WTC11 (cell line): ENCODE results near the gene PHTF2. TPM values are rescaled to one million over a fixed set of nuclear protein-coding genes. Genes with fewer than 3 reads are reported as not detected.
A peak's percentile ranks its signal among the peaks of the same experiment; 100 is the strongest.

ENCODE experiments used
- AR ChIP-seq: fragments of 250-450 bp; sonication (Bioruptor Pico); IDR thresholded peaks from 2 replicates; pipeline ENCODE4 v1.9.0; 2021; ENCODE audit warnings: mild to moderate bottlenecking
- ATF1 ChIP-seq: sonication (generic); formaldehyde crosslinking; IDR thresholded peaks from 2 replicates; pipeline ENCODE4 v1.8.1; 2023; ENCODE audit warnings: mild to moderate bottlenecking, moderate library complexity, missing genetic modification reagents
- CTCF ChIP-seq: fragments of 200-600 bp; IDR thresholded peaks from 2 replicates; pipeline ENCODE4 v1.8.0; 2022; ENCODE audit warnings: antibody characterized with exemption
- E2F5 ChIP-seq: sonication (generic); formaldehyde crosslinking; IDR thresholded peaks from 2 replicates; pipeline ENCODE4 v1.8.1; 2022; ENCODE audit warnings: mild to moderate bottlenecking, moderate library complexity, missing genetic modification reagents
- EMX1 ChIP-seq: fragments of 250-450 bp; sonication (Bioruptor Pico); IDR thresholded peaks from 2 replicates; pipeline ENCODE4 v1.8.0; 2021; ENCODE audit warnings: mild to moderate bottlenecking
- ESRRA ChIP-seq: sonication (generic); formaldehyde crosslinking; IDR thresholded peaks from 2 replicates; pipeline ENCODE4 v1.8.1; 2022; ENCODE audit warnings: mild to moderate bottlenecking, missing genetic modification reagents, borderline replicate concordance
- FOXP4 ChIP-seq: sonication (generic); formaldehyde crosslinking; IDR thresholded peaks from 2 replicates; pipeline ENCODE4 v1.8.0; 2022; ENCODE audit warnings: mild to moderate bottlenecking, missing genetic modification reagents
- GABPB1 ChIP-seq: sonication (generic); formaldehyde crosslinking; IDR thresholded peaks from 2 replicates; pipeline ENCODE4 v1.8.1; 2023; ENCODE audit warnings: mild to moderate bottlenecking, missing genetic modification reagents
- HMGA2 ChIP-seq: fragments of 250-450 bp; sonication (Bioruptor Pico); IDR thresholded peaks from 2 replicates; pipeline ENCODE4 v1.4.0; 2021; ENCODE audit warnings: mild to moderate bottlenecking, moderate library complexity
- JAZF1 ChIP-seq: fragments of 250-450 bp; sonication (Bioruptor Pico); IDR thresholded peaks from 2 replicates; pipeline ENCODE4 v1.9.0; 2021; ENCODE audit warnings: moderate library complexity, mild to moderate bottlenecking, inconsistent platforms
- NFE2L1 ChIP-seq: sonication (generic); formaldehyde crosslinking; IDR thresholded peaks from 2 replicates; pipeline ENCODE4 v1.8.1; 2023; ENCODE audit warnings: missing genetic modification reagents
- NR2C2 ChIP-seq: sonication (generic); formaldehyde crosslinking; IDR thresholded peaks from 2 replicates; pipeline ENCODE4 v1.8.0; 2022; ENCODE audit warnings: mild to moderate bottlenecking, missing genetic modification reagents
- OVOL2 ChIP-seq: fragments of 250-450 bp; sonication (Bioruptor Pico); IDR thresholded peaks from 2 replicates; pipeline ENCODE4 v1.9.0; 2021; ENCODE audit warnings: mild to moderate bottlenecking, borderline replicate concordance
- SMAD4 ChIP-seq: sonication (generic); formaldehyde crosslinking; IDR thresholded peaks from 2 replicates; pipeline ENCODE4 v1.8.0; 2022; ENCODE audit warnings: mild to moderate bottlenecking, missing genetic modification reagents
- SOX15 ChIP-seq: fragments of 250-450 bp; sonication (Bioruptor Pico); IDR thresholded peaks from 2 replicates; pipeline ENCODE4 v1.9.0; 2021; ENCODE audit warnings: mild to moderate bottlenecking
- TCF7 ChIP-seq: sonication (generic); formaldehyde crosslinking; IDR thresholded peaks from 2 replicates; pipeline ENCODE4 v1.8.0; 2022; ENCODE audit warnings: mild to moderate bottlenecking, low read depth, missing genetic modification reagents, moderate library complexity
- TEAD1 ChIP-seq: sonication (generic); formaldehyde crosslinking; IDR thresholded peaks from 2 replicates; pipeline ENCODE4 v1.8.0; 2022; ENCODE audit warnings: mild to moderate bottlenecking, missing genetic modification reagents
- TEAD4 ChIP-seq: sonication (generic); formaldehyde crosslinking; IDR thresholded peaks from 2 replicates; pipeline ENCODE4 v1.8.0; 2022; ENCODE audit warnings: mild to moderate bottlenecking, missing genetic modification reagents
- USF1 ChIP-seq: sonication (generic); formaldehyde crosslinking; IDR thresholded peaks from 2 replicates; pipeline ENCODE4 v1.8.0; 2022; ENCODE audit warnings: mild to moderate bottlenecking, missing genetic modification reagents
- ZBTB21 ChIP-seq: sonication (generic); formaldehyde crosslinking; IDR thresholded peaks from 2 replicates; pipeline ENCODE4 v1.8.1; 2023; ENCODE audit warnings: mild to moderate bottlenecking, missing genetic modification reagents, borderline replicate concordance
- ZNF232 ChIP-seq: sonication (generic); formaldehyde crosslinking; IDR thresholded peaks from 2 replicates; pipeline ENCODE4 v1.8.0; 2022; ENCODE audit warnings: mild to moderate bottlenecking, missing genetic modification reagents
- ZNF423 ChIP-seq: fragments of 250-450 bp; sonication (Bioruptor Pico); IDR thresholded peaks from 2 replicates; pipeline ENCODE4 v2.1.2; 2022; ENCODE audit warnings: mild to moderate bottlenecking, moderate library complexity
- total RNA-seq: library from RNA; stranded (reverse); gene quantifications from 3 replicates; pipeline ENCODE4 v1.2.3, GENCODE V29; 2021
- TF ChIP-seq, protein P1 (sequence below): sonication (generic); formaldehyde crosslinking; IDR thresholded peaks from 2 replicates; pipeline ENCODE4 v1.8.1; 2023; ENCODE audit warnings: mild to moderate bottlenecking, missing genetic modification reagents
- TF ChIP-seq, protein P2 (sequence below): sonication (generic); formaldehyde crosslinking; IDR thresholded peaks from 2 replicates; pipeline ENCODE4 v1.8.0; 2023; ENCODE audit warnings: mild to moderate bottlenecking, missing genetic modification reagents
- TF ChIP-seq, protein P3 (sequence below): fragments of 250-450 bp; sonication (Bioruptor Pico); conservative IDR thresholded peaks from 2 replicates; pipeline ENCODE4 v1.9.0; 2021; ENCODE audit warnings: mild to moderate bottlenecking

The PHTF2 gene
- total RNA-seq, 1 experiment from 2014 or later = 17.9 TPM

DNA sequence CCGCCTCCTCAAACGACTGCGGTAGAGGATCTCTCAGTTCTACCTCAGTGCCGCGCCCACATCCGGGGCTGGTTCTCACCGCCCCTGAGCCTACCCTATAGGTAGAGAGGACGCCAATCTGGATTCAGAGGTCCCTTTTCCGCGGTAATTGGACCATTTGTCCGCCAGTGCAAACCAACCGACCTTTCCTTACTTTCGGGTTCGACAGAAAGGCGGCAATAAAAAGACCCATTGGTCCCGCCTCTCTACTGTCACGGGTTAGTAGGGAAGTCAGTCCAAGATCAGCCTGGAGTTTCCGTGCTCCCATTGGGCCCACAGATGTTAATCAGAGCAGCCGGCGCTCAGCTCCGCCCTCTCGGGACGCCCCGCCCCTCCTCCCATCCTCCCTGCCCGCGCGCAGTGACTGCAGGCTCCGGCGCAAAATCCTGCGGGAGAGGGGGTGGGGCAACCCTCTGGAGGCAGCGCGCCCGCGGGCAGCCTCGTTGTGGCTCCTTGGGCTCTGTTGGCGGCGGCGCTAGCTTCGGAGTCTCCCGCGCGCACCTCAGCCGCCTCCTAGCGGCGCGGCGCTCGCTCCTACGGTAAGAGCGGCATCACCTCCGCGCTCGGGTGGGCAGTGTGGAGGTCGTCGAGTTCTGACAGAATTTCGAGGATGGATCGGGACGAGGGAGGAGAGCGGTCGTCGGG, at the start of gene PHTF2, which contains the start of gene TMEM60 (continued):
- TF ChIP-seq, protein P1, sequence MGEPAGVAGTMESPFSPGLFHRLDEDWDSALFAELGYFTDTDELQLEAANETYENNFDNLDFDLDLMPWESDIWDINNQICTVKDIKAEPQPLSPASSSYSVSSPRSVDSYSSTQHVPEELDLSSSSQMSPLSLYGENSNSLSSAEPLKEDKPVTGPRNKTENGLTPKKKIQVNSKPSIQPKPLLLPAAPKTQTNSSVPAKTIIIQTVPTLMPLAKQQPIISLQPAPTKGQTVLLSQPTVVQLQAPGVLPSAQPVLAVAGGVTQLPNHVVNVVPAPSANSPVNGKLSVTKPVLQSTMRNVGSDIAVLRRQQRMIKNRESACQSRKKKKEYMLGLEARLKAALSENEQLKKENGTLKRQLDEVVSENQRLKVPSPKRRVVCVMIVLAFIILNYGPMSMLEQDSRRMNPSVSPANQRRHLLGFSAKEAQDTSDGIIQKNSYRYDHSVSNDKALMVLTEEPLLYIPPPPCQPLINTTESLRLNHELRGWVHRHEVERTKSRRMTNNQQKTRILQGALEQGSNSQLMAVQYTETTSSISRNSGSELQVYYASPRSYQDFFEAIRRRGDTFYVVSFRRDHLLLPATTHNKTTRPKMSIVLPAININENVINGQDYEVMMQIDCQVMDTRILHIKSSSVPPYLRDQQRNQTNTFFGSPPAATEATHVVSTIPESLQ (CRISPR knock-in tag) = no peak
- TF ChIP-seq ESRRA (CRISPR knock-in tag) (no peak), TEAD1 (no peak), ZBTB21 (no peak), CTCF (no peak), USF1 (no peak; the same call in none of the 2 replicates), FOXP4 (CRISPR knock-in tag) (peak; percentile 71; the same call in 1 of the 2 replicates), JAZF1 (CRISPR knock-in tag) (no peak), TEAD4 (no peak), GABPB1 (CRISPR knock-in tag) (no peak), ZNF232 (CRISPR knock-in tag) (no peak), OVOL2 (CRISPR knock-in tag) (no peak), ZNF423 (CRISPR knock-in tag) (no peak), EMX1 (CRISPR knock-in tag) (no peak), SMAD4 (CRISPR knock-in tag) (no peak), E2F5 (CRISPR knock-in tag) (peak; percentile 62; the same call in 1 of the 2 replicates), NFE2L1 (CRISPR knock-in tag) (0 out of 2 replicates have a peak, but pooled peaks have one; percentile 11), SOX15 (CRISPR knock-in tag) (no peak), HMGA2 (no peak), TCF7 (CRISPR knock-in tag) (no peak), NR2C2 (CRISPR knock-in tag) (0 out of 2 replicates have a peak, but pooled peaks have one; percentile 16), AR (CRISPR knock-in tag) (no peak), ATF1 (CRISPR knock-in tag) (0 out of 2 replicates have a peak, but pooled peaks have one; percentile 43)
- TF ChIP-seq, protein P2, sequence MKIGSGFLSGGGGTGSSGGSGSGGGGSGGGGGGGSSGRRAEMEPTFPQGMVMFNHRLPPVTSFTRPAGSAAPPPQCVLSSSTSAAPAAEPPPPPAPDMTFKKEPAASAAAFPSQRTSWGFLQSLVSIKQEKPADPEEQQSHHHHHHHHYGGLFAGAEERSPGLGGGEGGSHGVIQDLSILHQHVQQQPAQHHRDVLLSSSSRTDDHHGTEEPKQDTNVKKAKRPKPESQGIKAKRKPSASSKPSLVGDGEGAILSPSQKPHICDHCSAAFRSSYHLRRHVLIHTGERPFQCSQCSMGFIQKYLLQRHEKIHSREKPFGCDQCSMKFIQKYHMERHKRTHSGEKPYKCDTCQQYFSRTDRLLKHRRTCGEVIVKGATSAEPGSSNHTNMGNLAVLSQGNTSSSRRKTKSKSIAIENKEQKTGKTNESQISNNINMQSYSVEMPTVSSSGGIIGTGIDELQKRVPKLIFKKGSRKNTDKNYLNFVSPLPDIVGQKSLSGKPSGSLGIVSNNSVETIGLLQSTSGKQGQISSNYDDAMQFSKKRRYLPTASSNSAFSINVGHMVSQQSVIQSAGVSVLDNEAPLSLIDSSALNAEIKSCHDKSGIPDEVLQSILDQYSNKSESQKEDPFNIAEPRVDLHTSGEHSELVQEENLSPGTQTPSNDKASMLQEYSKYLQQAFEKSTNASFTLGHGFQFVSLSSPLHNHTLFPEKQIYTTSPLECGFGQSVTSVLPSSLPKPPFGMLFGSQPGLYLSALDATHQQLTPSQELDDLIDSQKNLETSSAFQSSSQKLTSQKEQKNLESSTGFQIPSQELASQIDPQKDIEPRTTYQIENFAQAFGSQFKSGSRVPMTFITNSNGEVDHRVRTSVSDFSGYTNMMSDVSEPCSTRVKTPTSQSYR (CRISPR knock-in tag) = peak; percentile 88
- TF ChIP-seq, protein P3, sequence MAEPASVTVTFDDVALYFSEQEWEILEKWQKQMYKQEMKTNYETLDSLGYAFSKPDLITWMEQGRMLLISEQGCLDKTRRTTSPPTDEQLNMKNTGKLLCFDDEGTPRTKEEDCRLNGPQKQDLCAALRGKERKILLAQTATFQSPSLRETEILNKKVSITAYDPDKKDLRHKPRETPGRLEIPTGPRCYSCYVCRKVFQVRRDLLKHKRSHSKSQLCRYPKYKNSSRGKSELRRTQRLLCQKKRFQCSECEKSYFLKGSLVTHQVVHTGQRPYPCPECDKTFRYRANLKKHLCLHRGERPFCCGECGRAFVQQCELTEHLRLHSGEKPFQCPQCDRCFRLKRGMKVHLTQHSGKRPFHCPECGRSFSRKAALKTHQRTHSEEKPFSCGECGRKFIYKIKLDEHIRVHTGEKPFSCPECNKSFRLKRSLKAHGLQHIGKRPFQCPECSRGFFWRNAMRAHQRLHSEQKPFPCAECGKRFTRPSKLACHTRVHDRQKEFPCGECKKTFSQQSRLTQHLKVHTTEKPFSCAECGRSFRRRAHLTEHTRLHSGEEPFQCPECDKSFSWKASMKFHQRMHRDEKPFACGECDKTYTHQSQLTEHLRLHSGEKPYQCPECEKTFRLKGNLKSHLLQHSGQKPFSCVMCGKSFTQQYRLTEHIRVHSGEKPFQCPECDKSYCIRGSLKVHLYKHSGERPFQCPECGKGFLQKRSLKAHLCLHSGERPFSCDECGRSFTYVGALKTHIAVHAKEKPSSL = no peak
